ENCODE results near the gene WAS.

The WAS gene

GRCh38 chrX:48711929-48712505, 28.4 kb downstream of the WAS start:
- no peak for DNase-seq (ENCODE audit: low spot score)

GRCh38 chrX:48713847-48714246, 30.2 kb downstream of the WAS start:
- DNase-seq (ENCODE audit: low spot score), result no peak

GRCh38 chrX:48714573-48714972, 31.0 kb downstream of the WAS start:
- peak; percentile 6 for DNase-seq (ENCODE audit: low spot score)

GRCh38 chrX:48715072-48715471, 31.5 kb downstream of the WAS start:
- peak; percentile 44 for DNase-seq (ENCODE audit: low spot score)

- no peak for DNase-seq (ENCODE audit: low spot score)
Measured at GRCh38 chrX:48715876-48716502, 32.4 kb downstream of the WAS start.

GRCh38 chrX:48719958-48720357, 36.4 kb downstream of the WAS start:
- DNase-seq (ENCODE audit: low spot score), result no peak

GRCh38 chrX:48720577-48721250, 37.1 kb downstream of the WAS start:
- DNase-seq (ENCODE audit: low spot score), result no peak

GRCh38 chrX:48721916-48722315, 38.3 kb downstream of the WAS start:
- no peak for DNase-seq (ENCODE audit: low spot score)

- DNase-seq (ENCODE audit: low spot score), result no peak
Measured at GRCh38 chrX:48726596-48726995, 43.0 kb downstream of the WAS start.

GRCh38 chrX:48728653-48729052, 45.1 kb downstream of the WAS start:
- DNase-seq (ENCODE audit: low spot score), result no peak

GRCh38 chrX:48736303-48736702, 52.7 kb downstream of the WAS start:
- no peak for DNase-seq (ENCODE audit: low spot score)

GRCh38 chrX:48736878-48737212, 53.2 kb downstream of the WAS start:
- no peak for DNase-seq (ENCODE audit: low spot score)

- peak; percentile 95 for DNase-seq (ENCODE audit: low spot score)
Measured at GRCh38 chrX:48737213-48737938, 53.8 kb downstream of the WAS start.

- no peak for DNase-seq (ENCODE audit: low spot score)
Measured at GRCh38 chrX:48737940-48738339, 54.3 kb downstream of the WAS start.
